GM12878 (cell line): ENCODE measurements around the gene VIPR2. TPM values are rescaled to one million over a fixed set of nuclear protein-coding genes. Genes with fewer than 3 reads are reported as not detected.

Experiments used
- ATAC-seq: fragments of 200-7000 bp; cut with Tn5 transposase; 3 replicates; pipeline ENCODE4 v1.9.1; 2020; ENCODE audit warnings: mild to moderate bottlenecking, moderate library complexity
- BruUV-seq: library from RNA; stranded (reverse); fragments of 400-500 nt; replicated peaks from 2 replicates; lab custom pipeline; 2021; lab: Mats Ljungman, UMichigan
- CTCF ChIA-PET: fragments of 300-600 bp; sonication (Branson Sonifier 250); formaldehyde crosslinking; extraction: SDS; loops from one replicate; lab custom pipeline; 2021; ENCODE audit warnings: inconsistent platforms; lab: Yijun Ruan, JAX
- POLR2A ChIA-PET: fragments of 350-600 bp; formaldehyde crosslinking; extraction: SDS; loops from one replicate; lab custom pipeline; 2021; ENCODE audit warnings: inconsistent platforms; lab: Charles Lee
- RAD21 ChIA-PET: fragments of 300-600 bp; sonication (Branson Sonifier 250); formaldehyde crosslinking; loops from one replicate; lab custom pipeline; 2023; ENCODE audit warnings: antibody characterized with exemption; ENCODE audit not compliant: unreplicated experiment; lab: Charles Lee
- SMC1A ChIA-PET: fragments of 300-600 bp; sonication (Branson Sonifier 250); formaldehyde crosslinking; loops from one replicate; lab custom pipeline; 2023; ENCODE audit not compliant: unreplicated experiment, uncharacterized antibody; lab: Charles Lee
- DNase-seq: peaks from one replicate; pipeline ENCODE4 v3.0.0-alpha.2; 2011; ENCODE audit warnings: low read depth, low spot score
- FAIRE-seq: peaks from 3 replicates; lab custom pipeline; 2011; peaks lifted over from hg19 to GRCh38; lab: Jason Lieb, UNC
- H2AFZ ChIP-seq: 2 replicates; pipeline ENCODE4 v1.6.0; 2011; ENCODE audit warnings: low read depth, low read length, control low read depth; ENCODE audit not compliant: control insufficient read depth
- H3K27ac ChIP-seq: 2 replicates; pipeline ENCODE4 v1.5.1; 2011; ENCODE audit warnings: control low read depth; ENCODE audit not compliant: control insufficient read depth, insufficient read depth
- H3K27me3 ChIP-seq, 2 experiments: replicated peaks in 1 of 2; 2 replicates each; pipeline versions ENCODE4 v1.6.0 to v1.6.1; 2011; ENCODE audit warnings: low read length in 1 of 2; ENCODE audit not compliant: control insufficient read depth in 2 of 2, insufficient read depth in 2 of 2
- H3K36me3 ChIP-seq, 2 experiments: 2 replicates each; pipeline ENCODE4 v1.5.1; 2011; ENCODE audit warnings: low read length in 1 of 2; ENCODE audit not compliant: control insufficient read depth in 2 of 2, insufficient read depth in 2 of 2
- H3K4me1 ChIP-seq: 2 replicates; pipeline ENCODE4 v1.6.1; 2011; ENCODE audit warnings: mild to moderate bottlenecking, low read length, moderate library complexity, mixed read lengths; ENCODE audit not compliant: control insufficient read depth, insufficient read depth
- H3K4me2 ChIP-seq: 2 replicates; pipeline ENCODE4 v1.6.0; 2011; ENCODE audit warnings: control low read depth; ENCODE audit not compliant: control insufficient read depth, insufficient read depth
- H3K4me3 ChIP-seq: fragments of 200-600 bp; sonication (generic); 2 replicates; pipeline ENCODE4 v1.5.1; 2016
- H3K79me2 ChIP-seq: 2 replicates; pipeline ENCODE4 v1.6.0; 2011; ENCODE audit warnings: low read length; ENCODE audit not compliant: control insufficient read depth, insufficient read depth
- H3K9ac ChIP-seq: 2 replicates; pipeline ENCODE4 v1.8.0; 2011; ENCODE audit warnings: low read length, control low read depth, mixed read lengths; ENCODE audit not compliant: control insufficient read depth, insufficient read depth
- H3K9me3 ChIP-seq: replicated peaks from 3 replicates; pipeline ENCODE4 v1.5.1; 2011; ENCODE audit warnings: mild to moderate bottlenecking, low read length; ENCODE audit not compliant: control insufficient read depth, insufficient read depth
- H4K20me1 ChIP-seq: 2 replicates; pipeline ENCODE4 v1.6.0; 2011; ENCODE audit not compliant: control insufficient read depth, insufficient read depth
- ATF3 ChIP-seq: IDR thresholded peaks from 2 replicates; pipeline ENCODE4 v1.6.1; 2011; ENCODE audit warnings: low read depth, mild to moderate bottlenecking, low read length, moderate library complexity, borderline replicate concordance; ENCODE audit errors: extremely low read depth
- HCFC1 ChIP-seq: fragments of 150-350 bp; IDR thresholded peaks from 2 replicates; pipeline ENCODE4 v1.6.1; 2014; ENCODE audit warnings: low read length
- IKZF1 ChIP-seq: fragments of 450-650 bp; conservative IDR thresholded peaks from 2 replicates; pipeline ENCODE4 v1.6.1; 2017; ENCODE audit warnings: antibody characterized with exemption, mild to moderate bottlenecking
- KLF5 ChIP-seq: fragments of 450-650 bp; IDR thresholded peaks from 2 replicates; pipeline ENCODE4 v1.6.1; 2014; ENCODE audit warnings: mild to moderate bottlenecking; ENCODE audit not compliant: partially characterized antibody
- LARP7 ChIP-seq: fragments of 450-650 bp; IDR thresholded peaks from 2 replicates; pipeline ENCODE4 v1.6.1; 2017; ENCODE audit warnings: mild to moderate bottlenecking
- MAX ChIP-seq: IDR thresholded peaks from 2 replicates; pipeline ENCODE4 v1.6.1; 2012; ENCODE audit warnings: low read depth, low read length, improper control_type of control experiment
- NBN ChIP-seq: fragments of 450-650 bp; IDR thresholded peaks from 2 replicates; pipeline ENCODE4 v1.6.1; 2016
- NR2C1 ChIP-seq: fragments of 450-650 bp; IDR thresholded peaks from 2 replicates; pipeline ENCODE4 v1.6.1; 2017; ENCODE audit warnings: antibody characterized with exemption, mild to moderate bottlenecking, moderate library complexity
- RELA ChIP-seq: fragments of 450-650 bp; IDR thresholded peaks from 2 replicates; pipeline ENCODE4 v1.8.0; 2014; ENCODE audit warnings: borderline replicate concordance; ENCODE audit not compliant: partially characterized antibody
- SMARCA5 ChIP-seq: fragments of 450-650 bp; IDR thresholded peaks from 2 replicates; pipeline ENCODE4 v1.6.1; 2017; ENCODE audit warnings: mild to moderate bottlenecking
- ZNF622 ChIP-seq: fragments of 450-650 bp; IDR thresholded peaks from 2 replicates; pipeline ENCODE4 v1.6.1; 2017; ENCODE audit warnings: mild to moderate bottlenecking, inconsistent platforms
- ZSCAN29 ChIP-seq: fragments of 450-650 bp; IDR thresholded peaks from 2 replicates; pipeline ENCODE4 v1.6.1; 2017; ENCODE audit warnings: mild to moderate bottlenecking, moderate library complexity
- WGBS: methylation state at CpG from one replicate; pipeline ENCODE4 v1.1.6; 2016; ENCODE audit warnings: low lambda C conversion rate; ENCODE audit not compliant: insufficient replicate concordance, insufficient coverage; ENCODE audit errors: missing lambda C conversion rate; 5-methylcytosine and 5-hydroxymethylcytosine counted together
- in situ Hi-C: fragments of 300-500 bp; cut with MboI; formaldehyde crosslinking; loops from 9 replicates; pipeline ENCODE4 v1.14.3; 2018; ENCODE audit warnings: mixed read lengths
- intact Hi-C: fragments of 100-400 bp; cut with micrococcal nuclease; formaldehyde crosslinking; loops from one replicate; pipeline ENCODE4 v1.14.2; 2022; ENCODE audit not compliant: unreplicated experiment
- polyA plus RNA-seq, 11 experiments: library from polyadenylated mRNA; depleted of rRNA in 4 of 11; unstranded in 6 of 11; stranded (reverse) in 5 of 11; fragments of >200 nt; fragmentation: Nextera tagmentation in 4 of 11; fragmentation: Illumina TruSeq in 1 of 11; extraction: Ambion mirVana in 4 of 11; extraction: Trizol in 1 of 11; gene quantifications; 1 replicate in 1 of 11; 2 replicates in 10 of 11; pipeline versions ENCODE4 v1.2.1 to v1.2.3, GENCODE V29; 2011 to 2016; ENCODE audit warnings: inconsistent platforms in 2 of 11, missing spikeins in 2 of 11, low read depth in 1 of 11
- total RNA-seq, 4 experiments: library from RNA; depleted of rRNA in 3 of 4; stranded (reverse); fragments of >200 nt in 3 of 4; fragmentation: Illumina TruSeq in 1 of 4; extraction: Trizol in 1 of 4; gene quantifications; 2 replicates each; pipeline versions ENCODE4 v1.2.1 to v1.2.3, GENCODE V29; 2013 to 2021
- TF ChIP-seq, protein P1 (sequence below): fragments of 450-650 bp; formaldehyde crosslinking; IDR thresholded peaks from 2 replicates; pipeline ENCODE4 v1.4.0; 2022; ENCODE audit warnings: mild to moderate bottlenecking, moderate library complexity
- TF ChIP-seq, protein P2 (sequence below): IDR thresholded peaks from 2 replicates; pipeline ENCODE4 v1.6.1; 2012; ENCODE audit warnings: low read length, inconsistent platforms

Gene VIPR2
- total and polyA plus RNA-seq, 10 of the 15 experiments (the other 5 are each of a cell fraction or from before 2014, with no cell fraction given) = not detected

GRCh38 chr7:158992759-158993158 lies 151.9 kb downstream of the VIPR2 start:
- Histone ChIP-seq H2AFZ (no peak overlapping the region), H3K4me2 (no peak overlapping the region), H4K20me1 (no peaks in the 10 kb centered on the region), H3K9me3 (peaks cover 1% of the 10 kb centered on the region; the same call in 1 of the 3 replicates), H3K4me1 (no peaks in the 10 kb centered on the region), H3K27me3 (no peaks in the 10 kb centered on the region), H3K79me2 (no peaks in the 10 kb centered on the region), H3K9ac (no peak overlapping the region), H3K27ac (no peak overlapping the region), H3K36me3 (no peaks in the 10 kb centered on the region), H3K4me3 (no peak overlapping the region)
- ChIA-PET CTCF (interaction anchor here (1.8 kb wide), 1 partner anchor 16 kb away, joined by 7 read pairs; no protein-coding TSS in a partner anchor), POLR2A (no interaction called here), SMC1A (interaction anchor here (0.6 kb wide), 1 partner anchor 182 kb away, joined by 3 read pairs; no protein-coding TSS in a partner anchor), RAD21 (no interaction called here)
- intact Hi-C loops = no loop called here
- BruUV-seq = no TSS peak
- in situ Hi-C loops = no loop called here
- no peak for FAIRE-seq
- no peak for TF ChIP-seq NBN
- TF ChIP-seq SMARCA5 = no peak
- no peak for TF ChIP-seq IKZF1
- no peak for TF ChIP-seq MAX
- TF ChIP-seq RELA = no peak
- TF ChIP-seq, protein P1, sequence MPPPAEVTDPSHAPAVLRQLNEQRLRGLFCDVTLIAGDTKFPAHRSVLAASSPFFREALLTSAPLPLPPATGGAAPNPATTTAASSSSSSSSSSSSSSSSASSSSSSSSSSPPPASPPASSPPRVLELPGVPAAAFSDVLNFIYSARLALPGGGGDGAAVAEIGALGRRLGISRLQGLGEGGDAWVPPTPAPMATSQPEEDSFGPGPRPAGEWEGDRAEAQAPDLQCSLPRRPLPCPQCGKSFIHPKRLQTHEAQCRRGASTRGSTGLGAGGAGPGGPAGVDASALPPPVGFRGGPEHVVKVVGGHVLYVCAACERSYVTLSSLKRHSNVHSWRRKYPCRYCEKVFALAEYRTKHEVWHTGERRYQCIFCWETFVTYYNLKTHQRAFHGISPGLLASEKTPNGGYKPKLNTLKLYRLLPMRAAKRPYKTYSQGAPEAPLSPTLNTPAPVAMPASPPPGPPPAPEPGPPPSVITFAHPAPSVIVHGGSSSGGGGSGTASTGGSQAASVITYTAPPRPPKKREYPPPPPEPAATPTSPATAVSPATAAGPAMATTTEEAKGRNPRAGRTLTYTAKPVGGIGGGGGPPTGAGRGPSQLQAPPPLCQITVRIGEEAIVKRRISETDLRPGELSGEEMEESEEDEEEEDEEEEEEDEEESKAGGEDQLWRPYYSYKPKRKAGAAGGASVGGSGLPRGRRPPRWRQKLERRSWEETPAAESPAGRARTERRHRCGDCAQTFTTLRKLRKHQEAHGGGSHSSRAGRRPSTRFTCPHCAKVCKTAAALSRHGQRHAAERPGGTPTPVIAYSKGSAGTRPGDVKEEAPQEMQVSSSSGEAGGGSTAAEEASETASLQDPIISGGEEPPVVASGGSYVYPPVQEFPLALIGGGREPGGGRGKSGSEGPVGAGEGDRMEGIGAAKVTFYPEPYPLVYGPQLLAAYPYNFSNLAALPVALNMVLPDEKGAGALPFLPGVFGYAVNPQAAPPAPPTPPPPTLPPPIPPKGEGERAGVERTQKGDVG = no peak
- TF ChIP-seq, protein P2, sequence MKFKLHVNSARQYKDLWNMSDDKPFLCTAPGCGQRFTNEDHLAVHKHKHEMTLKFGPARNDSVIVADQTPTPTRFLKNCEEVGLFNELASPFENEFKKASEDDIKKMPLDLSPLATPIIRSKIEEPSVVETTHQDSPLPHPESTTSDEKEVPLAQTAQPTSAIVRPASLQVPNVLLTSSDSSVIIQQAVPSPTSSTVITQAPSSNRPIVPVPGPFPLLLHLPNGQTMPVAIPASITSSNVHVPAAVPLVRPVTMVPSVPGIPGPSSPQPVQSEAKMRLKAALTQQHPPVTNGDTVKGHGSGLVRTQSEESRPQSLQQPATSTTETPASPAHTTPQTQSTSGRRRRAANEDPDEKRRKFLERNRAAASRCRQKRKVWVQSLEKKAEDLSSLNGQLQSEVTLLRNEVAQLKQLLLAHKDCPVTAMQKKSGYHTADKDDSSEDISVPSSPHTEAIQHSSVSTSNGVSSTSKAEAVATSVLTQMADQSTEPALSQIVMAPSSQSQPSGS = no peak
- TF ChIP-seq LARP7 = no peak
- no peak for TF ChIP-seq ATF3
- no peak for TF ChIP-seq HCFC1
- no peak for TF ChIP-seq NR2C1
- TF ChIP-seq ZSCAN29 = no peak
- TF ChIP-seq KLF5 = no peak
- TF ChIP-seq ZNF622 = no peak
- no peak for ATAC-seq
- DNase-seq = no peak
- 57% methylated on average over 24 of the region's 28 CpGs for WGBS
